ENCODE measurements around the gene TFR2.

TFR2 gene
- 6.5 to 10.2 reads per million in 2 donors for total RNA-seq

- no peak for DNase-seq
Measured at GRCh38 chr7:100641463-100641859, at the start of gene TFR2. Gene TFR2, minus strand, starts transcription at chr7:100641552. Its CDS starts 43 bp downstream, at chr7:100641509.

GRCh38 chr7:100689230-100690135, 48.1 kb upstream of the TFR2 start:
- DNase-seq: no peak

DNA sequence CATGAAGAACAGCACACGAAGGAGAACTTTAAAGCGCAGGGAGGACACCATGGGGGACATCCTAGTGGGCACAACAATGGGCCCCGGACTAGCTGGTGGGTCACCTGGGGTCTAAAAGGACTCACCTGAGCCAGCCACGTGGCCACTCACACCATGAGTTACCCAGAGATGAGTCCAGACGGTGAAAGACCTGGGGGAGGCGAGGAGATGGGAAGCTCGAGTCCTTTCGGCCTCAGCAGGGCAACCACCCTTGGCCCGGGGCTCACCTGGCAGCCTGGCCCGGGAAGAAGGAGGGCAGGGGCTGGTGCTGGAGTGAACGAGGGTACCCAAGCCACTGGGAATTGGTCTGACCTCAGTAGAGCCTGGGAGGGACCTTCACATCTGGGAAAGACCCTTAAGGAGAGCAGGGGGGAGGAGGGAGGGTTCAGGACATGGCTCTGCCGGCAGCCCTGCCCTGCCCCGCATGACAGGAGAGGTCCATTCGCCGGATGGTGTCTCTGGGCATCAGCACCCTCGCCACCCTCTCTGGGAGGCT, 47.0 kb upstream of the TFR2 start:
- DNase-seq: no peak

GRCh38 chr7:100687751-100688300, 46.5 kb upstream of the TFR2 start:
- DNase-seq: no peak

GRCh38 chr7:100687261-100687660, 45.9 kb upstream of the TFR2 start:
- no peak for DNase-seq

GRCh38 chr7:100686822-100687211, 45.5 kb upstream of the TFR2 start:
- no peak for DNase-seq

GRCh38 chr7:100686201-100686821, 45.0 kb upstream of the TFR2 start:
- no peak for DNase-seq

- no peak for DNase-seq
Measured at GRCh38 chr7:100685631-100686145, 44.3 kb upstream of the TFR2 start.

DNA sequence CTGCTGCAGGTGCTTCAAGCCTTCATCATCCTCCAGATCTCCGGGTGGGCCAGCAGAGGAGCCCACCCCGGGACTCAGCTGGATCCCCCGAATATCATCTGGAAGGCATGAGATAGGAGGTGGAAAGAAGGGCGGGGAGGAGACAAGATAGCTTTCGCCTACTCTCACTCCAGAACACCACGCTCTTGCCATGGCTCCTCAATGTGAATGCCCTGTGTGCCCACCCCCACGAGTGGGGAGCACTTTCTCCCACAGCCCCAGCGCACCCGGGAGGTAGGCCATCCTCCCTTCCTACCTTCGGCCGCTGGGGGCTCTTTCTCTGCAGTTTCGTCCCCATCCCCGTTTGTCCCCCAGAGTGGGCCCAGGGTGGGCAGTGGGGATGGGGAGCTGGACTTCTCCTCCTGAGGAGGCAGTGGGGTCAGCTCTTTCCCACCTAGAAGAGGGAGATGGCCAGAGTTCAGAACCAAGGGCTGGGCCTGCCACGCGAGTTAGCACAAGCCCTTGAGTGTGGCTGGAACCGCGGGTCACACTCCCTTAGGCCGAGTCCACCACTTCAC, 43.8 kb upstream of the TFR2 start:
- no peak for DNase-seq

GRCh38 chr7:100684534-100685042, 43.2 kb upstream of the TFR2 start:
- no peak for DNase-seq

GRCh38 chr7:100683659-100684533, 42.5 kb upstream of the TFR2 start:
- no peak for DNase-seq

DNA sequence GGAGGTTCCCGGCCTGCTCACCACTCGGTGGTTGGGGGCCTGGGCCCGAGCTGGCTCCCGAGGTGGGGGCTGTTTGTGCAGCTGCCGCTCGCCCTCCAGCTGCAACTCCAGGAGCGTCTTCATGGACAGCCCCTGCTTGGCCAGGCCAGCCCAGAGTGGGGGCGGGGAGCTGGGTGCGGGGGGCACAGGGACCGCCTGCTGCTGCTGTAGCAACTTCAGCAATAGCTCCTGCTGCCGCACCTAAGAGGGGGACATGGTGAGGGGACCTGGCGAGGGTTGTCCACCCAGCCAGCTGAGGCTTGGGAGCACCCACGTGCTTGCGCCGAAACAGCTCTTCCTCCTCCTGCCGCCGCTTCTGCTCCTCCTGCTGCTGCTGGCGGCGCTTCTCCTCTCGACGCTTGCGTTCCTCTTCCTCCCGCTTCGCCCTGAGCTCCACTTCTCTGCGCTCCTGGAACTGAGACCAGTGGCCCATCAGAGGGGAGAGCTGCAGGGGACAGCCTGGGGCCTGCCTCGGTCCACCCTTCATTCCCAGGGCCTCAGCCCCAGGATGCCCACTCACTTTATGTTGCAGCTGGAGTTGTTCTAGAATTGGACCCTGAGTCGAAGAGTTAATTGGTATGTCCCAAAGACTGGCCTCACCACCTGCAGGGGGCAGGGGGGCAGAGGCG, 41.8 kb upstream of the TFR2 start:
- DNase-seq: no peak

GRCh38 chr7:100682228-100682741, 40.9 kb upstream of the TFR2 start:
- no peak for DNase-seq

- DNase-seq: no peak
Measured at GRCh38 chr7:100681491-100682227, 40.3 kb upstream of the TFR2 start.

DNA sequence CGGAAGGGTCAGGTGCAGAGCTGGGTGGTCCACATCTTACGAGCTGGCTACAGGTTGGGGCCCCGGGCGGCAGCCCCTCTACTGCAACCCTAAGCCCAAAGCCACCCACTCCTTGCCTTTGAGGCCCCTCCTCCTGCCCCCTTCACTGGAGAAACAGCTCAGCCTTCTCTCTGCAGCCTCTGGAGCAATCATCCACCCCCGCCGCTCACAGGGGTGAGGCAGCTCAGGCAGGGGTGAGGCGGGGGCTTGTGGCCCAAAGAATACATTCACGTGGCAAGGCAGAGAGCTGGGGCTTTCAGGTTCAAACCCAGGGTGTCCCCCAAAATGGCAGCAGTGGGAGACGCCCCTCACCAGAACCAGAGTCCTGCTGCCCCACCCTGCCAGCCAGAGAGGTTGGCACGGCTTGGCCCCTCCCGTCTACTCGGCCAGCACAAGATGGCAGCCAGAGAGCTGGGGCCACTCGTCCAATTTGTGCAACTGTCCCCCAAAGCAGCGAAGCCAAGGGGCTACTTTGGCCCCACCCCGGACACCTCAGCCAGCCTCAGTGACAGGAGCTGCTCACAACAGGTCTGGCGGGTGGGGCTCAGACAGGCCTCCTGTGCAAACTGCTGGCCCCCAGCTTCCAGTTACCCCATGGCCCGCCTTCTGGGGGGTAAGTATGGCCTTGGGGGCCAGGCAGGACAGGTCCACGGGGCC, 39.4 kb upstream of the TFR2 start:
- no peak for DNase-seq

GRCh38 chr7:100679927-100680575, 38.7 kb upstream of the TFR2 start:
- no peak for DNase-seq

DNA sequence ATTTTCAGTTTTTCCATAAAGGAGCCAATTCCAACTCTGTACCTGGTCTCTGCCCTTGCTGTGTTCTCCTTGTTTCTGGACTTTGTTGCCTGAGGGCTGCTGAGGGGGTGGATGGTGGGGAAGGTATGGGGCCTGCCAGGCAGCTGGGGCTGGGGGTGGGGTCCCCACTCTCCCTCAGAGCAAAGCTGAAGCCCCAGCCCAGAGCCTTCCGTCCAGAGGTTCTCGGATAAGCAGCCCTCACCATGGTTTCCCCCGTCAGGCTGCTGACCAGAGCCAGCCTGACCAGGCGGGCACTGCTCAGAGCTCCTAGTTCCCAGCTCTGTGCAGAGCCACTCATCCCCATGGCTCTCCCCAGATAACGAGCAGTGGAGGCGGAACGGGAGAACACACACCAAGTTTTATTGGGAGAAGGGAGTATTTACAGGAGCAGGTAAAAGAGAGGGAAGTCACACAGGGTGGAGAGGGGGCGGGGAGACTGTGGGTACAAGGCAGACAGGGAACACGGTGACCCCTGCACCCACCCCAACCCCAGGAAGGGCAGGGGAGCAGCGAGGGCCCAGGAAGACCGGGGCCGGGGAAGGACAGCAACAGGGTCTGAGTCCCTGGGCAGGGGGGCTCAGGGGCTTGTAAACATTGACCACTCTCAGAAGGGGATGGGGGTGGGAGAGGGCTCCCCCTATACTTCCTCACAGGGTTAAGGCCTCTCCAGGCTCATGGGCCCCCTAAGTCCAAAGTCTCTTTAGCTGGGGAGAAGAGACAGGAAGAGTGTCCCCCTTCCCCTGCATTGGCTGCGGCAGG, 38.0 kb upstream of the TFR2 start:
- no peak for DNase-seq

Measured in activated gamma-delta T cell (primary cell).